Small intestine (tissue), 7 donors: ENCODE measurements around the gene A4GALT. TPM values are rescaled to one million over a fixed set of nuclear protein-coding genes. Genes with fewer than 3 reads are reported as not detected.

Experiments used
- DNase-seq, 2 donors: peaks; one replicate each; pipeline versions ENCODE4 v3.0.0 to v3.0.0-alpha.2; 2013
- FAIRE-seq: peaks from 2 replicates; lab custom pipeline; 2012; peaks lifted over from hg19 to GRCh38; lab: Jason Lieb, UNC
- H3K27ac ChIP-seq, 3 donors: one replicate each; pipeline ENCODE4 v1.5.1; 2013; ENCODE audit warnings: low read length in 2 of 3, mild to moderate bottlenecking in 2 of 3, control low read depth in 1 of 3, inconsistent platforms in 1 of 3, low read depth in 1 of 3, moderate library complexity in 1 of 3
- H3K27me3 ChIP-seq, 3 donors: one replicate each; pipeline ENCODE4 v1.6.1; 2013; ENCODE audit warnings: low read length in 3 of 3, inconsistent platforms in 1 of 3; ENCODE audit not compliant: control insufficient read depth in 3 of 3, insufficient read depth in 3 of 3
- H3K36me3 ChIP-seq, 3 donors: one replicate each; pipeline ENCODE4 v1.6.1; 2013; ENCODE audit warnings: low read length in 3 of 3, inconsistent platforms in 1 of 3, low read depth in 1 of 3, mild to moderate bottlenecking in 1 of 3, moderate library complexity in 1 of 3; ENCODE audit not compliant: control insufficient read depth in 3 of 3, insufficient read depth in 2 of 3
- H3K4me1 ChIP-seq, 3 donors: one replicate each; pipeline ENCODE4 v1.6.1; 2013; ENCODE audit warnings: low read length in 2 of 3, inconsistent platforms in 1 of 3, low read depth in 1 of 3, mild to moderate bottlenecking in 1 of 3, moderate library complexity in 1 of 3; ENCODE audit not compliant: control insufficient read depth in 3 of 3, insufficient read depth in 2 of 3
- H3K4me3 ChIP-seq, 3 donors: one replicate each; pipeline ENCODE4 v1.5.1; 2013; ENCODE audit warnings: low read length in 3 of 3, control low read depth in 1 of 3, inconsistent platforms in 1 of 3, low read depth in 1 of 3, mild to moderate bottlenecking in 1 of 3, moderate library complexity in 1 of 3
- H3K9me3 ChIP-seq, 2 donors: one replicate each; pipeline ENCODE4 v1.6.1; 2013; ENCODE audit warnings: low read depth in 1 of 2, low read length in 1 of 2; ENCODE audit not compliant: control insufficient read depth in 2 of 2, insufficient read depth in 1 of 2
- WGBS, 3 donors: extraction: QIAGEN DNeasy Blood & Tissue Kit; methylation state at CpG; one replicate each; pipeline ENCODE4 v1.1.7; 2013; 5-methylcytosine and 5-hydroxymethylcytosine counted together
- polyA plus RNA-seq, 4 donors: library from polyadenylated mRNA; stranded (reverse) in 3 of 4; unstranded in 1 of 4; fragments of 200-250 nt in 3 of 4; fragments of 120-200 nt in 1 of 4; gene quantifications; one replicate each; pipeline versions ENCODE4 v1.2.1 to v1.2.3, GENCODE V29; 2013
- donor health status: healthy with polysubstance abuse.
- donor health status: control.
- donor health status: control.
- donor health status: Bipolar disorder and iron deficiency.
- donor health status: healthy.

A4GALT gene
- polyA plus RNA-seq, 4 donors: 1.1 to 23.0 (median 2.4) TPM

DNA sequence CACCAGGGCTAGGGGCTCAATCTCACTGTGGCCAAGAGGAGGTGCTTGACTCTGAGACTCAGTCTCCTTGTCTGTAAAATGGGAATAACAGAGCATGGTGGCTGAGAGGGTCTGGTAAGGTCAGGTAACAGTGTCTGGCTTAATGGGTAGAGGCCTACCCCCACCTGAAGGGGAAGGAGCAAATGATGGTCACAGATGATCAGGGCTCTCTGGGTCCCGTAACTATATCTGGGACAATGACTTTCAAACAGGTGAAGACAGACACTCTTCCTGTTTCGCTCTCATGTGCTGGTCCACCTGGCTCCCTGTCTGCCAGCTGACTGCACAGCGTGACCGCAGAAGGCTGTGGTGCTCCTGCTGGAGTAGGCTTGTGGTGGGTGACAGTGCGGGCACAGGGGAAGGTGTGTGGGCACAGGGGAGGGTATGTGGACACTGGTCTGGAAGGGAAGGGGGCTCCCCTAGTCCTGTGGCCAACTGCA, 4.0 kb downstream of the A4GALT start:
- Histone ChIP-seq H3K4me1 (peaks cover 0 to 19% (median 0%) of the 10 kb centered on the region in 3 donors), H3K27ac (no peak overlapping the region), H3K4me3 (no peak overlapping the region), H3K9me3 (no peaks in the 10 kb centered on the region), H3K27me3 (peaks cover 4 to 32% (median 9%) of the 10 kb centered on the region in 3 donors), H3K36me3 (peaks cover 0 to 2% (median 0%) of the 10 kb centered on the region in 3 donors)
- 75 to 83% (median 80%) methylated on average over 5 of the region's 5 CpGs for WGBS, 3 donors
- DNase-seq: no peak
- FAIRE-seq: no peak

DNA sequence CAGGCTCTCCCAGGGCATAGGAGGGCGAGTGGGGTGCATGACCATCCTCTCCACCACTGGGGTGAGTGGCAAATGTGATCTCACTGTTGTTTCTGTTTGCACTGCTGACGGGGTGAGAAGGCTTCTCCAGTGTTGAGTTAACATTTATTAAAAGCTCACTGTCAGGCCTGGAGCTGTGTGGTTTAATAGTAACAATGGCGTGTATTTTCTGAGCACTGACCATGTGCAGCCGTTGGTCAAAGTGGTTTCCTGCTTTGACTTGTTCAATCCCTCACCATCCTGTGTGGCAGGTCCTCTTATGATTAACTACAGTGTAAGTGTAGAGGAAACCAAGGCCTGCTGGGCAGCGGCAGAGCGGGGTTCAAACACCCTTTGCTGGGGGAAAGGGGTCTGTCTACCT, 4.4 kb downstream of the A4GALT start:
- Histone ChIP-seq H3K36me3 (peaks cover 0 to 2% (median 0%) of the 10 kb centered on the region in 3 donors), H3K9me3 (no peaks in the 10 kb centered on the region), H3K4me3 (no peak overlapping the region), H3K27me3 (peaks cover 4 to 27% (median 9%) of the 10 kb centered on the region in 3 donors), H3K4me1 (peaks cover 0 to 17% (median 0%) of the 10 kb centered on the region in 3 donors), H3K27ac (no peak overlapping the region)
- WGBS, 3 donors: 74 to 87% (median 81%) methylated on average over 6 of the region's 6 CpGs
- no peak for FAIRE-seq
- no peak for DNase-seq

DNA sequence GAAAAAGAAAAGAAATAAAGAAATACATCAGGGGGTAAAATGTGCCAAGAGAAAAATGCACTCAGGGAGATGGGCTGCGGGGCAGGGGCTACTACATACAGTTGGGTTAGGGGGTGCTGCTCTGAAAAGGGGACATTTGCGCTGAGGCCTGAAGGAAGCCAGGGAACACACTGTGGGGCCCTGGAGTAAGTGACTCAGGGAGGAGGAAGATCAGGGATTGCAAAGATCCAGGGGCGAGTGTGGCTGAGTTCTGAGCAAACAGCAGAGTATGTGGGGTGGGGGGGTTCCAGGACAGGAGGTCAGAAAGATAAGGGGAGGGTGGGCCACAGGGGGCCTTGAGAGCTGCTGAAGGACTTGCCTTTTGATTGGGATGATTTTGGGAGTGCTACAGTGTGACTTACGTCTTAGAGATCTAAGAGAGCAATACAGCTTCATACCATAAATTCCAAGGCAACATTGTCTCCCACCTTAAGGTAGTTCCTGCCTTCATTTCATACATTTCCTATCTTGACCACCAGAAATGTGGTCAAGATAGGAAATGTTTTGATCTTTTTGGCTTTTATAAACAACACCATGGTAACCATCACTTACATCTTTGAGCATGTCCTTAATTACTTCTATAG, 5.8 kb downstream of the A4GALT start:
- H3K9me3 ChIP-seq: peaks cover 0 to 4% of the 10 kb centered on the region in 2 donors
- FAIRE-seq (no peak), DNase-seq (no peak)
- peaks cover 0 to 2% (median 0%) of the 10 kb centered on the region in 3 donors for H3K36me3 ChIP-seq
- H3K4me3 ChIP-seq: no peak overlapping the region
- 83 to 90% (median 89%) methylated on average over 4 of the region's 4 CpGs for WGBS, 3 donors
- H3K4me1 ChIP-seq: peaks cover 0 to 12% (median 0%) of the 10 kb centered on the region in 3 donors
- peaks cover 4 to 19% (median 5%) of the 10 kb centered on the region in 3 donors for H3K27me3 ChIP-seq
- H3K27ac ChIP-seq: no peak overlapping the region

DNA sequence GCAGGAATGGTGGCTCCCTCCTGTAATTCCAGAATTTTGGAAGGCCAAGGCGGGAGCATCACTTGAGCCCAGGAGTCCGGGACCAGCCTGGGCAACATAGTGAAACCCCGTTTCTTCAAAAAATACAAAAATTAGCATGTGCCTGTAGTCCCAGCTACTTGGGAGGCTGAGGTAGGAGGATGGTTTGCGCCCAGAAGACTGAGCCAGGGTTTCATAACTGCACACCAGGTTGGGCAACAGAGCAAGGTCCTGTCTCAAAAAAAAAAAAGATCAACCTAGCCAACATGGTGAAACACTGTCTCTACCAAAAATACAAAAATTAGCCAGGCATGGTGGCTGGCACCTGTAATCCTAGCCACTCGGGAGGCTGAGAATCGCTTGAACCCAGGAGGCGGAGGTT, 6.4 kb downstream of the A4GALT start:
- no peak overlapping the region for H3K27ac ChIP-seq
- WGBS, 3 donors: 95 to 97% (median 96%) methylated on average over 7 of the region's 7 CpGs
- H3K9me3 ChIP-seq: peaks cover 0 to 8% of the 10 kb centered on the region in 2 donors
- H3K36me3 ChIP-seq: peaks cover 0 to 2% (median 0%) of the 10 kb centered on the region in 3 donors
- H3K27me3 ChIP-seq: peaks cover 0 to 13% (median under 1%) of the 10 kb centered on the region in 3 donors
- peaks cover 0 to 12% (median 0%) of the 10 kb centered on the region in 3 donors for H3K4me1 ChIP-seq
- DNase-seq: no peak
- FAIRE-seq: no peak
- no peak overlapping the region for H3K4me3 ChIP-seq

DNA sequence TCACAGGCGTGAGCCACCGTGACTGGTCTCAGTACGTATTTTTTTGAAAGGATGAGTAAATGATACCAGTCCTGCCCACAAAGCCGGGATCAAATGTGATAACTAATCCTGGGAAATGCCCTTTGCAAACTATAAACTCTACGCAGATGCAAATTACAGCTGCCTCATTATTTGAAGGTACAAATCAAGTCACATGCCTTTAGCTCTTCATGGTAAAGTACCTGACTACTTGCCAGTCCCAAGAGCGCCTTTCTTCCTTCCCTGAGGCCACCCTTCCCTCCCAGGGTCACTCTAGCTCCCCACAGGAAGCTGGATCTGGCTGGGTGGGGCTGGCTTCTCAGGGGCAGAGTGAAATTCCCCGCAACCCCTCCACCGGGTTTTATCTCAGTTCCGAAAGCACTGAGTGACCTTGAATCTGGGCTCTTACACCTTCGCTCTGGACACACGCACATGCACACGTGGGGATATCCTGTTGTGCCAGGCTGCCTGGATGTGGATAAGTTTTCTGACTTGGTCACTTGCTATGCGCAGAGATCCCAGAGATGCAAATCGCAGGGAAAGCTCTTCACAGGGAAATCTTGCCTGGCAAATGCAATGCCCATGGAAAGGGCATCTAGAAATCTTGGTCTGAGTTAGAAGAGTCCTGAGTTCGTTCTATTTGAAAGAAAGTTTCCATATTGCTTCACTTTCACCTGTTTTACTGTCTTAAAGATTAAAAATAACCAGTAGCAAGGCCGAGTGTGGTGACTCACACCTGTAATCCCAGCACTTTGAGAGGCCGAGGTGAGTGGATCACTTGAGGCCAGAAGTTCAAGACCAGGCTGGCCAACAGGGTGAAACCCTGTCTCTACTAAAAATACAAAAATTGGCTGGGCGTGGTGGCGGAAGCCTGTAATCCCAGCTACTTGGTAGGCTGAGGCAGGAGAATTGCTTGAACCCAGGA, 8.5 kb downstream of the A4GALT start:
- Histone ChIP-seq H3K36me3 (peaks cover 0 to 2% (median 0%) of the 10 kb centered on the region in 3 donors), H3K9me3 (peaks cover 0 to 8% of the 10 kb centered on the region in 2 donors), H3K4me3 (no peak overlapping the region), H3K4me1 (peaks cover 0 to 8% (median 0%) of the 10 kb centered on the region in 3 donors), H3K27ac (peak overlapping the region in 1 of 3 donors; percentile 46), H3K27me3 (peaks cover 0 to 4% (median 0%) of the 10 kb centered on the region in 3 donors)
- FAIRE-seq: no peak
- WGBS, 3 donors: 40 to 68% (median 46%) methylated on average over 19 of the region's 19 CpGs
- DNase-seq: peak in 1 of 2 donors; percentile 22

DNA sequence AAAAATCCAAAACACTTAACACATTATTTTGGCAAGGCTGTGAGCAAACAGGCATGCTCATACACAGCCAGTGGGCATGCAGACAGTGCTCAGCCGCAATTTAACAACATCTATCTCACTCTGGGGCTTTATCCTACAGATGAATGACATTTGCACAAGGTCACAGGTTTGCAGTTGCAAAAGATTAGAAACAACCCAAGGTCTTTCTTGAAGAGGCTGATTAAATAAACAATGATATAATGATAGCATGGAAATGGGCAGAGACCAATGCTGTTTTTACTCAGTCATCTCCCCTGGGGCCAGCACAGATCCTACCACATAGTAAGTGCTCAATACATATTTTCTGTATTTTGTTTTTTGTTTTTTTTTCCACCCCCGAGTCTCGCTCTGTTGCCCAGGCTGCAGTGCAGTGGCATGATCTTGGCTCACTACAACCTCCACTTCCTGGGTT, 9.4 kb downstream of the A4GALT start:
- Histone ChIP-seq H3K9me3 (peaks cover 0 to 8% of the 10 kb centered on the region in 2 donors), H3K36me3 (no peaks in the 10 kb centered on the region), H3K4me3 (no peak overlapping the region), H3K27me3 (no peaks in the 10 kb centered on the region), H3K27ac (no peak overlapping the region), H3K4me1 (no peaks in the 10 kb centered on the region)
- WGBS, 3 donors: 71 to 83% (median 73%) methylated on average over 3 of the region's 3 CpGs
- FAIRE-seq (no peak), DNase-seq (no peak)

DNA sequence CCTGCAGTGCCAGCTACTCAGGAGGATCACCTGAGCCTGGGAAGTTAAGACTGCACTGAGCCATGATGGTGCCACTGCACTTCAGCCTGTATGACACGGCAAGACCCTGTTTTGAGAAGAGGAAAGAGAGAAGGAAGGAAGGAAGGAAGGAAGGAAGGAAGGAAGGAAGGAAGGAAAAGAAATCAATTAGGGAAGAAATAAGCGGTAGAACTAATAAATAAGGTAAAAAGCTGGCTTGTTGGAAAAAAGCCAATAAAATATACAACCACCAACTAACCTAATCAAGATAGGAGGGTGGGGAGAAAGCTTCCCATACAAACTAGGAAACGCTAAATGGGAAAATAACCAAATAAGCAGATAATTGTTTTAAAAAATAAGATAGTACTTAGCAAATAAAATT, 12.3 kb downstream of the A4GALT start:
- no peaks in the 10 kb centered on the region for H3K4me1 ChIP-seq
- no peaks in the 10 kb centered on the region for H3K36me3 ChIP-seq
- FAIRE-seq (no peak), DNase-seq (no peak)
- no peak overlapping the region for H3K4me3 ChIP-seq
- WGBS, 3 donors: 57 to 70% (median 64%) methylated on average over 3 of the region's 3 CpGs
- no peak overlapping the region for H3K27ac ChIP-seq
- H3K27me3 ChIP-seq: no peaks in the 10 kb centered on the region
- H3K9me3 ChIP-seq: peaks cover 0 to 8% of the 10 kb centered on the region in 2 donors

DNA sequence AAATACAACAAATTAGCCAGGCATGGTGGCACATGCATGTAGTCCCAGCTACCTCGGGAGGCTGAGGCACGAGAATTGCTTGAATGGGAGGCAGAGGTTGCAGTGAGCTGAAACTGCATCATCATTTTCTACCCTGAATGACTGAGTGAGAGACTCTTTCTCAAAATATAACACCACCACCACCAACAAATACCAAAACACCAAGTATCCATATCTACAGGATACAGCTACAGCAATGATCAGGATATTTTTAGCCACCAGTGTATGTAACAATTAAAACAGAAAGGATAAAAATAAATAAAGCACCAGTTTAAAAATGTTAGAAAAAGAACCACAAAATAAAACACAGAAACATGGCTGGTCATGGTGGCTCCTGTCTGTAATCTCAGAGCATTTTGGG, 13.2 kb downstream of the A4GALT start:
- 76 to 83% (median 78%) methylated on average over 2 of the region's 2 CpGs for WGBS, 3 donors

More for the DNA sequence above, 13.2 kb downstream of the A4GALT start:
- H3K9me3 ChIP-seq: peaks cover 0 to 8% of the 10 kb centered on the region in 2 donors
- FAIRE-seq: no peak
- no peaks in the 10 kb centered on the region for H3K36me3 ChIP-seq
- H3K4me3 ChIP-seq: no peak overlapping the region
- DNase-seq: no peak
- no peaks in the 10 kb centered on the region for H3K4me1 ChIP-seq
- no peak overlapping the region for H3K27ac ChIP-seq
- H3K27me3 ChIP-seq: no peaks in the 10 kb centered on the region
